HepG2 (cell line): ENCODE data around the gene THPO. TPM values are rescaled to one million over a fixed set of nuclear protein-coding genes. Genes with fewer than 3 reads are reported as not detected.

Experiments
- DMAP1 ChIP-seq: IDR thresholded peaks from 2 replicates; pipeline ENCODE4 v1.6.1; 2016
- GABPB1 ChIP-seq: IDR thresholded peaks from 2 replicates; pipeline ENCODE4 v1.6.1; 2016; ENCODE audit warnings: mild to moderate bottlenecking, missing genetic modification reagents, moderate library complexity, missing compliant biosample characterization
- GFI1 ChIP-seq: sonication (generic); formaldehyde crosslinking; IDR thresholded peaks from 2 replicates; pipeline ENCODE4 v1.5.0; 2020; ENCODE audit warnings: missing genetic modification reagents, mild to moderate bottlenecking, borderline replicate concordance
- JUNB ChIP-seq: sonication (generic); formaldehyde crosslinking; IDR thresholded peaks from 2 replicates; pipeline ENCODE4 v1.8.0; 2022; ENCODE audit warnings: missing genetic modification reagents, mild to moderate bottlenecking, borderline replicate concordance
- KDM3A ChIP-seq: IDR thresholded peaks from 2 replicates; pipeline ENCODE4 v1.6.1; 2018; ENCODE audit warnings: low read depth, missing compliant biosample characterization
- MEF2D ChIP-seq: sonication (generic); formaldehyde crosslinking; IDR thresholded peaks from 2 replicates; pipeline ENCODE4 v1.5.1; 2020; ENCODE audit warnings: mild to moderate bottlenecking, missing genetic modification reagents
- SKIL ChIP-seq: sonication (generic); formaldehyde crosslinking; IDR thresholded peaks from 2 replicates; pipeline ENCODE4 v1.8.0; 2022; ENCODE audit warnings: missing genetic modification reagents, mild to moderate bottlenecking, moderate library complexity, borderline replicate concordance
- TFAP4 ChIP-seq: sonication (generic); IDR thresholded peaks from 2 replicates; pipeline ENCODE4 v1.6.1; 2016; ENCODE audit warnings: low read depth, borderline replicate concordance
- TFE3 ChIP-seq: IDR thresholded peaks from 2 replicates; pipeline ENCODE4 v1.6.1; 2016
- ZFY ChIP-seq: sonication (generic); formaldehyde crosslinking; IDR thresholded peaks from 2 replicates; pipeline ENCODE4 v1.4.0; 2020; ENCODE audit warnings: missing genetic modification reagents
- ZNF142 ChIP-seq: sonication (generic); formaldehyde crosslinking; IDR thresholded peaks from 2 replicates; pipeline ENCODE4 v1.4.0; 2020; ENCODE audit warnings: missing genetic modification reagents
- ZNF619 ChIP-seq: sonication (generic); formaldehyde crosslinking; IDR thresholded peaks from 2 replicates; pipeline ENCODE4 v1.4.0; 2020; ENCODE audit warnings: mild to moderate bottlenecking, missing genetic modification reagents
- ZNF687 ChIP-seq: sonication (generic); formaldehyde crosslinking; IDR thresholded peaks from 2 replicates; pipeline ENCODE4 v1.5.1; 2020; ENCODE audit warnings: mild to moderate bottlenecking, missing genetic modification reagents, moderate library complexity
- polyA plus RNA-seq, 8 experiments: library from polyadenylated mRNA; depleted of rRNA in 3 of 8; stranded (reverse) in 7 of 8; unstranded in 1 of 8; fragments of >200 nt; fragmentation: Illumina TruSeq in 4 of 8; extraction: Trizol in 4 of 8; gene quantifications; 2 replicates each; pipeline versions ENCODE4 v1.2.1 to v1.2.3, GENCODE V29; 2011 to 2016; ENCODE audit warnings: low read depth in 4 of 8, missing spikeins in 1 of 8, mixed read lengths in 1 of 8; ENCODE audit not compliant: insufficient read depth in 1 of 8
- total RNA-seq, 5 experiments: library from RNA; depleted of rRNA; stranded (reverse); fragments of >200 nt; fragmentation: Illumina TruSeq; extraction: Trizol; gene quantifications; 2 replicates each; pipeline ENCODE4 v1.2.3, GENCODE V29; 2016; ENCODE audit warnings: low read depth in 1 of 5

The THPO gene
- total and polyA plus RNA-seq, 2 of the 13 experiments (the other 11 are each of a cell fraction or from before 2014, with no cell fraction given) = 2.8 to 4.8 TPM

- TF ChIP-seq ZNF142 (no peak), ZNF619 (CRISPR knock-in tag) (0 out of 2 replicates have a peak, but pooled peaks have one; percentile 25), ZNF687 (CRISPR knock-in tag) (peak; percentile 66), DMAP1 (CRISPR knock-in tag) (0 out of 2 replicates have a peak, but pooled peaks have one; percentile 49), TFAP4 (peak; percentile 52), KDM3A (CRISPR knock-in tag) (no peak), GFI1 (CRISPR knock-in tag) (peak; percentile 94), JUNB (CRISPR knock-in tag) (no peak), GABPB1 (CRISPR knock-in tag) (peak; percentile 72), SKIL (CRISPR knock-in tag) (no peak), ZFY (CRISPR knock-in tag) (peak; percentile 83), TFE3 (CRISPR knock-in tag) (0 out of 2 replicates have a peak, but pooled peaks have one; percentile 13), MEF2D (0 out of 2 replicates have a peak, but pooled peaks have one; percentile 18)
Observed at GRCh38 chr3:184336547-184337398, 41.2 kb downstream of the THPO start (continued).
